ENCODE results near the gene HCFC1.

Gene HCFC1

DNA sequence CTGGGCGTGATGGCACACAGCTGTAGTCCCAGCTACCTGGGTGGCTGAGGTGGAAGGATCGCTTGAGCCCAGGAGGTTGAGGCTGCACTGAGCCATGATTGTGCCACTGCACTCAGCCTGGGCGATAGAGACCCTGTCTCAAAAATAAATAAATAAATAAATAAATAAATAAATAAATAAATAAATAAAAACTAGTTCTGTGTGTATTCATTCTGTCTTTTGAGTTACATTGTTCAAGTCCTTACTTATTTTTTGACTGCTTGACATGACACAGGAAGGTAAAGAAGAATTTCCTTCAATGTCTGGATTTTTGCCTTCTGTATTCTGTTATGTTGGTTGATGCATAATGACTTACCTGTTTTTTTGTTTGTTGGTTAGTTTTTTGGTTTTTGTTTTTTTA lies 34.6 kb downstream of the HCFC1 start:
- no peak for DNase-seq

- DNase-seq: no peak
Observed at GRCh38 chrX:153935326-153935851, 36.2 kb downstream of the HCFC1 start.

- peak; percentile 71 for DNase-seq
Observed at GRCh38 chrX:153934762-153935325, 36.8 kb downstream of the HCFC1 start, which contains the start of gene NAA10. TSS of gene NAA10 (minus strand) at chrX:153935037. CDS start at chrX:153934904, 133 bp downstream.

DNA sequence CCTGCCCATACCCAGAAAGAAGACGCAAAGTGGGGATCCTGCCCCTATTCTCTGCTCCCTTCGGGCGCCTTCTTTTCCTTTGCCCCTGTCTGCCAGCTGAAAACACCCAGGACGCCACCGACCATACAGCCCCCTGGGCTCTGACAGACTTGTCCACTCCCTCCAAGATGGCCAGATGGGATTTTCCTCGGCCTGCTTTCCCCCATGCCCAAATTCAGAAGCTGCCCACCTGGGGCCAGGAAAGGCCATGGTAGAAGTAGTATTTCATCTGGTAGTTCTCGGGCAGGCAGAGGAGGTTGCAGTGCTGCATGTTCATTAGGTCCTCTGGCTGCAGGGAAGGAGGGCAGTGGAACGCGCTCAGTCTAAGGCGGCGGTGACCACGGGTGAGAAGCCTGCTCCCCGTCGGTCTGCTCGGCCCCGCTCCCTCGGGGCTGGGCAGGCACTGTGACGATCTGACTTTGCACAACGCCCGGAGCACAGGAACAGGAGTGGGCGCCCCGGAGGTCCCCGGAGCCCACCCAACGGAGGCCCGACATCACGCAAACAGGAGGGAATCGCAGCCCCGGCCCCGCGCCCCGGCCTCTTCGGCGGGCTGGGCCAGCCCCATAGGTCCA lies 37.4 kb downstream of the HCFC1 start:
- no peak for DNase-seq

- no peak for DNase-seq
Observed at GRCh38 chrX:153933748-153934147, 37.9 kb downstream of the HCFC1 start.

DNA sequence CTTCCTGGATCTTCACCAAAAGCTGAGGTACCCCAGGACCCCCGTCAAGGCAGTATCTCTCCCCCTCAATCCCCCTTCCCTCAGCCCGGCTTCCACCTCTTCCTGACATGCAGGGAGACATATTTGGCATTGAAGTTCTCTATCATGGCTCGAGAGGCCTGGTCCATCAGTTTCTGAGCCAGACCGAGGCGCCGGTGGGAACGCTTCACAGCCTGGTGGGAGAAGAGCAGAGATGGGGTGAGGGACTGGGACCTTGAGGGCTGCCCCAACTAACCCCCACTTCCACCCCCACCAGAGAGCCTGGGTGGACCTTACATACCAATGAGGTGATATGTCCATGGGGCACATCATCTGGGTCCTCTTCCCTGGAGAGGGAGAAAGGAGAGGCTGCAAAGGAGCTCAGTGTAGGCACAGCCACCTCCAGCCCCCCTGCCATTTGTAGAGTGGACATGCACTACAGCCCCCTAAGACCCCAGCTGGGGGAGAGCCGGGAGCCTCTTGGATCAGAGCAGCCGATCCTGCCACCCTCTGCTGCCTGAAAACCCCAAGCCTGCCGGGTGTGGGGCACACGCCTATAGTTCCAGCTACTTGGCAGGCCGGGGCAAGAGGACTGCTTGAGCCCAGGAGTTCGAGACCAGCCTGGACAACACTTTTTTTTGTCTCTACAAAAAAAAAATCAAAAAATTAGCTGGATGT lies 39.2 kb downstream of the HCFC1 start:
- no peak for DNase-seq

DNA sequence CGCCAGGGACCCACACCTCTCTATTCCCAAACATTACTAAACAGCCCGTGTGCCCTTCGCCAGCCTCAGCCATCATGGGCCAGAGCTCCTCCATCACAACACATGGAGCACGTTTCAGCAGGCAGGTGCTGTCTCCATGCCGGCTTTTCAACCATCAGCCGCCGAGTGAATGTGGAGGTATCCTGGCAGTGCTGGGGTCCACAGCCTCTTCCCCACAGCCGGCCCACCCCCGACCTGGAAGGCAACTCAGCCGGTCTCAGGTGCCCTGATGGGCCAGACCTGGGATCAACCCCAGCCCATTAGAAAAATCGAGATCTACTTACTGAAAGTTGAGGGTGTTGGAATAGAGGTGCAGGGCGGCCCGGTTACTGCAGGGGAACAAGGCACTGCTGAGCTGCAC lies 39.9 kb downstream of the HCFC1 start:
- DNase-seq: no peak

- DNase-seq: no peak
Observed at GRCh38 chrX:153931151-153931550, 40.5 kb downstream of the HCFC1 start.

GRCh38 chrX:153930011-153930910 lies 41.4 kb downstream of the HCFC1 start:
- DNase-seq: no peak

DNA sequence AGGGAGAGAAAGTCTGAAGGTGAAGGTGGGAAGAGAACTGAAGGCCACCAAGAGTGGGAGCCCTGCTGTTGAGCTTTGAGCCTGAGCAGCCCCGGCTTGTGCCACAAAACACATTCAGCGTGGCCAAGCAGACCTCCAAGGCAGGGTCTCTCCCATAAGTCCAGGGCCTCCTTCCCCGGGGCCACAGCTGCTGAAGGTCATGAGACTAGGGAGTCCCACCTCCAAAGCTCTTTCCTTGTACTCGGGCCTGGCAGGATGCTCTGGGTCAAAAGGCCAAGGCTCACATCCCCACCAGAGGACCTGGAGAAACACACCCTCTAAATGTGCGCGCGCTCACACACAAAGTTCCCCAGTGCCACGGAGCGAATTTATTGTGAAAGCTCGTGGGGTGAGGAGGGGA lies 42.0 kb downstream of the HCFC1 start:
- no peak for DNase-seq

GRCh38 chrX:153928846-153929245 lies 42.8 kb downstream of the HCFC1 start:
- DNase-seq: no peak

GRCh38 chrX:153927922-153928760 lies 43.5 kb downstream of the HCFC1 start:
- peak; percentile 96 for DNase-seq

GRCh38 chrX:153927672-153927921 lies 44.0 kb downstream of the HCFC1 start:
- no peak for DNase-seq

DNA sequence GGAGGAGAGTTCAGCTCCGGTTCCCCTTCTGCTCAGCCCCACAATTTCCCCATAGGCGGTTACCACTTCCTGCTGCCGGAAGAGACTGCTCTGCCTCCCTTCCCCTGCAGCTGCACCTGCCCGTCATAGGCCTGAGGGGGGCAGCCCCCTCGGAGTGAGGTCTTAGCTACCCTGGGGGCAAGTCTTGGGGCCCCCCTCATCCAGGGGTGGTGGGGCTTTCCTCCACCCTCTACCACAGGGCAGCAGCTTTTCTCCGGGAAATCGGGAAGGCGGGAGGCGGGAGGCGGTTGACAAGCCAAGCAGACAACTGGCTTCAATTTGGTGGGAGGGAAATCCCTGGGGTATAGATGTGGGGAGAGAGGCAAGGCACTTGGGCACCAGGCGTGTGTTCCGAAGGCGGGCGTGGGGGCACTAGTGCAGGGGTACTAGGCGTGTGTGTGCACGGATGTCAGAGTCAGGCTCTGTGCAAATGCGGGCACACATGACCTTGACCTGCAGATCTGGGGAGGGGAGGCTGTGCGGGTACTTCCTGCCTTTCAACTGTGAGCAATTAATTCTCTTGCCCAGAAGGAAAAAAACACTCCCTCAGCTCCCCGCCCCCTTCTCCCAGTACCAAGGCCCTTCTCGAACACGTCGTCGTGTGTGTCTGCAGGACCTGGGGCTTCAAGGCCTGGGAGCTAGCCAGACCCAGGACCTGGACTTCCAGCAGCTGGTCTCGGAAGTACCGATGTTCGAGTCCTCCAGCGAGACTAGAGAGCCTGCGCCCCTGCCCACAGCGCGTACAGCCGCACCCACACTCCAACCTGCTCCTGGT lies 44.6 kb downstream of the HCFC1 start:
- peak; percentile 82 for DNase-seq

- DNase-seq: no peak
Observed at GRCh38 chrX:153926552-153926857, 45.1 kb downstream of the HCFC1 start.

DNA sequence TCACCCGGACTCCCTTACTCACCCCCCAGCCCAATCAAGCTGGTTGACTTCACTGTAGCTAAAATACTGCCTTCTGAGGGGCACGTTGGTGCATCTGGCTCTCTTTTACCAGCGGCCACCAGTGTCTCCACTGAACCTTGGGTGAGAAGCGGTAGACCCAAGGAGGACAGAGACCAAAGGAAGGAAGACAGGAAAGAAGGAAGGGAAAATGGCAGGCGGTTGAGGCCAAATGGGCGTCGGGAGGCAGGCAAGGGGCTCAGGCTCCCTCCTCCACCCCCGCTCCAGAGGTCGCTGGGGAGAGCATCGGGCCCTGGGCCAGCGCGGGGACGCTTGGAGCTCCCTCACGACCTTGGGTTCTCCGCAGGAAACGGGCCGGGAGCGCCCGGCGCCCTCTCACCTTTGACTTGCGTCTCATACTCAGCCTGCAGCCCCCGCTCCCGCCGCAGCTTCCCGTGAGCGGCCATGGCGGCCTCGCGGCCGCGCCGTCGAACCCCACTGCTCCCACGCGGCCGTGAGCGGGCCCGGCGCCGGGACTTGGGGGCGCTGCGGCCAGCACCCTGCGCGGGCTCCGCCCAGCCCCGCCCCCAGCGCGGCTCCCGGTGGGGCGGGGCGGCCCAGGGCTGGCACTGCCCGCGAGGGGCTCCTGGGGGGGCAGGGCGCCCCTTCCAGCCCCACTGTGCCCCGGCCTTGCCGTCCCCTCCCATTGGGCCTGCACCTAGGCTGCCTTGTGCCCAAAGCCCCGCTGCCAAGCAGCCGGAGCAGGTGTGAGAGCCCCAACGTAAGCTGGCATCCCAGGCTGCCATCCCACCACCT lies 45.7 kb downstream of the HCFC1 start, which contains the start of gene ARHGAP4:
TSS of gene ARHGAP4 (minus strand) at position 526 of the 813 bp plus-strand sequence. CDS start at position 464, 62 bp downstream.
- DNase-seq: peak; percentile 46

- peak; percentile 30 for DNase-seq
Observed at GRCh38 chrX:153925387-153925738, 46.3 kb downstream of the HCFC1 start.

- DNase-seq: peak; percentile 59
Observed at GRCh38 chrX:153924149-153924861, 47.3 kb downstream of the HCFC1 start.

DNA sequence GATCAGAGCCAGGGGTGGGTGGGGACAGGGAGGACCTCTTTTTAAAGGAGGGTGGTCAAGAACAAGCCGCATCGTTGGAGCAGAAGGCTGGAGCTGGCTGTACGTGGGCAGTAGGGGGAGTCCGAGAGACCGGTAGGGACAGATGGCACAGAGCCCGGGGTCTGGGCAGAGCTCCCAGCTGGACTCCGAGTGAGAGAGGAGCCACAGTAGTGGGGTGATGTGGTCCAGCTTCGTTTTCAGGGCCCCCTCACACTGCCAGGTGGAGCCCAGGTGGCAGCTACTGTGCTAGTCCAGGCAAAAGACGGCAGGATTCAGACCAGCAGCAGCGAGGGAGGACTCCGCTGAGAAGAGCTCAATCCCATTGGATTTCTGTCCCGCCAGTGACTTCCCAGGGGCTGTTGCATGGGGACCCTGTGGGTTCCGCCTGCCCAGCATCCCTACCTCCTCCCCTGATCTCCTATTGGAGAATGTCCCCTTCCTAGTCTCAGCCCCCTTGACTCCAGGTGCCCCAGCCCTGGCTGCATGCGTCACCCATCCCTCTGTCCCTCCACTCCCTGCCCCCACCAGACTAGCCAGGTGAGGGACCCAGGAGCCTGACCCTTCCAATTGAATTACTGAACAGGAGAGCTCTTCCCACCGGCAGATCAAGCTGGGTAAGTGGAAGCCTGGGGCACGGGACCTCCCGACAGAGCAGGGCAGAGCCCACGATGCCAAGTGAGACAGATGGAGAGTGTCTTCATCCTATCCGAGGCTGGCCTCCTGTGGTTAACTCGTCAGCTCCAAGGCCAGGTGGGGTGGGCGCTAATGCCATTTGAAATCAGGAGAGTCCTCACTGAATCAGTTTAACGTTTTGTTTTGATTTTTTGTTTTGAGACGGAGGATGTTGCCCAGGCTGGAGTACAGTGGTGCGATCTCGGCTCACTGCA lies 48.4 kb downstream of the HCFC1 start:
- no peak for DNase-seq

Data from CD4-positive, alpha-beta T cell treated with Interleukin-10 for 1 hour (primary cell).